Mucosa of stomach (tissue), 1 donor: ENCODE data around the gene SGIP1.

Experiments used
- H3K27me3 ChIP-seq: one replicate; pipeline ENCODE4 v1.7.0; 2013; ENCODE audit warnings: mild to moderate bottlenecking, low read length; ENCODE audit not compliant: control insufficient read depth, insufficient read depth
- H3K36me3 ChIP-seq: one replicate; pipeline ENCODE4 v1.7.0; 2013; ENCODE audit warnings: low read length; ENCODE audit not compliant: control insufficient read depth, insufficient read depth
- H3K4me1 ChIP-seq: one replicate; pipeline ENCODE4 v1.7.0; 2013; ENCODE audit warnings: mild to moderate bottlenecking, low read length; ENCODE audit not compliant: control insufficient read depth, insufficient read depth
- H3K4me3 ChIP-seq: one replicate; pipeline ENCODE4 v1.7.0; 2013; ENCODE audit warnings: low read length
- H3K9ac ChIP-seq: one replicate; pipeline ENCODE4 v1.7.0; 2013; ENCODE audit warnings: mild to moderate bottlenecking, low read length, moderate library complexity
- H3K9me3 ChIP-seq: one replicate; pipeline ENCODE4 v1.7.0; 2013; ENCODE audit warnings: mild to moderate bottlenecking, low read length, moderate library complexity; ENCODE audit not compliant: control insufficient read depth
- donor health status: Pancreatic carcinoma.

SGIP1 gene

GRCh38 chr1:66542811-66543767 is 9.1 kb downstream of the SGIP1 start:
- Histone ChIP-seq H3K27me3 (no peaks in the 10 kb centered on the region), H3K36me3 (no peaks in the 10 kb centered on the region), H3K4me1 (no peaks in the 10 kb centered on the region), H3K4me3 (no peak overlapping the region), H3K9me3 (no peaks in the 10 kb centered on the region), H3K9ac (no peak overlapping the region)

GRCh38 chr1:66546047-66546810 is 12.3 kb downstream of the SGIP1 start:
- Histone ChIP-seq H3K27me3 (no peaks in the 10 kb centered on the region), H3K36me3 (no peaks in the 10 kb centered on the region), H3K9me3 (no peaks in the 10 kb centered on the region), H3K4me3 (no peak overlapping the region), H3K9ac (no peak overlapping the region), H3K4me1 (no peaks in the 10 kb centered on the region)

DNA sequence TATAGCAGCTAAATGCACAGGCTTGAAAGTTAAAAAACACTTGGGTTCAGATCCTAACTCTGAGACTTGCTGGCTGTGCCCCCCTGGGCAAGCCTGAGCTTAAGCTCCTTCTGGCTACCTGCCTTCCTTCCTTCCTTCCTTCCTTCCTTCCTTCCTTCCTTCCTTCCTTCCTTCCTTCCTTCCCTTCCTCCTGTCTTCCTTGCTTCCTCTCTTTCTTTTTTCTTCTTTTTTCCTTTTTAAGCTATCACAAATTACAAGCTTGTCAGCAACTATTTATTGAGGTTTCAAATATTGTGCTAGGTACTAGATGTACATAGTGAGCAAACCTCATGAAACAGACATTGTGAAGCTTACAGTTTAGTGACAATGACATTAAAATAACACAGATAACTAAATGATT is 15.1 kb downstream of the SGIP1 start:
- Histone ChIP-seq H3K9me3 (no peaks in the 10 kb centered on the region), H3K36me3 (no peaks in the 10 kb centered on the region), H3K9ac (no peak overlapping the region), H3K4me3 (no peak overlapping the region), H3K27me3 (no peaks in the 10 kb centered on the region), H3K4me1 (peaks cover 4% of the 10 kb centered on the region)

- Histone ChIP-seq H3K27me3 (no peaks in the 10 kb centered on the region), H3K4me1 (peaks cover 4% of the 10 kb centered on the region), H3K4me3 (no peak overlapping the region), H3K9me3 (no peaks in the 10 kb centered on the region), H3K9ac (no peak overlapping the region), H3K36me3 (no peaks in the 10 kb centered on the region)
Observed at GRCh38 chr1:66550243-66550642, 16.3 kb downstream of the SGIP1 start.

GRCh38 chr1:66552287-66552686 is 18.3 kb downstream of the SGIP1 start:
- Histone ChIP-seq H3K9ac (no peak overlapping the region), H3K4me3 (no peak overlapping the region)

GRCh38 chr1:66552829-66553228 is 18.9 kb downstream of the SGIP1 start:
- no peak overlapping the region for H3K9ac ChIP-seq
- no peak overlapping the region for H3K4me3 ChIP-seq
- peaks cover 4% of the 10 kb centered on the region for H3K4me1 ChIP-seq
- H3K9me3 ChIP-seq, result no peaks in the 10 kb centered on the region
- H3K36me3 ChIP-seq, result no peaks in the 10 kb centered on the region
- H3K27me3 ChIP-seq, result no peaks in the 10 kb centered on the region

More at GRCh38 chr1:66552287-66552686, 18.3 kb downstream of the SGIP1 start:
- Histone ChIP-seq H3K36me3 (no peaks in the 10 kb centered on the region), H3K27me3 (no peaks in the 10 kb centered on the region), H3K9me3 (no peaks in the 10 kb centered on the region), H3K4me1 (peaks cover 4% of the 10 kb centered on the region)

GRCh38 chr1:66553846-66554245 is 19.9 kb downstream of the SGIP1 start:
- Histone ChIP-seq H3K4me3 (no peak overlapping the region), H3K9me3 (no peaks in the 10 kb centered on the region), H3K27me3 (no peaks in the 10 kb centered on the region), H3K4me1 (peaks cover 4% of the 10 kb centered on the region), H3K9ac (no peak overlapping the region), H3K36me3 (no peaks in the 10 kb centered on the region)

DNA sequence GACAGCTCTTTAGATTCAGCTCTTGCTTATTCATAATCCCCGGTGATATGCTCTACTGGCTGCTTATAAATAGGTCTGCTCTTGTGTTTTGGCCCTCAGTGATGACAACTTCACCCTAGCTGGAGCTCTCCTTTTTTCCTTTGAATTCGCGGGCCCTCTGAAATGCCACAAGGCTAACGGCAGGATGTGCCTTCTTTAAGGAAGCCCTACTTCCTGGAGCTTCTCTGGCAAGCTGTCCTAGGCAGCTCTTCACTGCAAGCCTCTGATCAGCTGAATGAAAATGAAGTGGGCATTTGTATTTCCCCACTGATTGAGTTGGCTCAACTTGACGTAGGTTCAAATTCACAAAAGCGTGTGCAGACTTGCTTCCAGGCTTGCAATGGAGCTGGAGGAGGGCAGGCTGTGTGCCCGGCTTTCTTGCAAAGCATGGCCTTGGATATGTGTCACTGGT is 22.2 kb downstream of the SGIP1 start:
- Histone ChIP-seq H3K27me3 (no peaks in the 10 kb centered on the region), H3K9ac (no peak overlapping the region), H3K36me3 (no peaks in the 10 kb centered on the region), H3K4me3 (no peak overlapping the region), H3K4me1 (peaks cover 4% of the 10 kb centered on the region), H3K9me3 (no peaks in the 10 kb centered on the region)

GRCh38 chr1:66557157-66557556 is 23.2 kb downstream of the SGIP1 start:
- H3K36me3 ChIP-seq, result no peaks in the 10 kb centered on the region
- H3K4me3 ChIP-seq, result no peak overlapping the region
- H3K4me1 ChIP-seq, result peaks cover 2% of the 10 kb centered on the region
- no peak overlapping the region for H3K9ac ChIP-seq
- H3K9me3 ChIP-seq, result no peaks in the 10 kb centered on the region
- no peaks in the 10 kb centered on the region for H3K27me3 ChIP-seq

GRCh38 chr1:66559517-66559916 is 25.6 kb downstream of the SGIP1 start:
- H3K36me3 ChIP-seq, result no peaks in the 10 kb centered on the region
- no peak overlapping the region for H3K4me3 ChIP-seq
- no peaks in the 10 kb centered on the region for H3K27me3 ChIP-seq
- H3K9me3 ChIP-seq, result no peaks in the 10 kb centered on the region
- H3K9ac ChIP-seq, result no peak overlapping the region
- H3K4me1 ChIP-seq, result no peaks in the 10 kb centered on the region

DNA sequence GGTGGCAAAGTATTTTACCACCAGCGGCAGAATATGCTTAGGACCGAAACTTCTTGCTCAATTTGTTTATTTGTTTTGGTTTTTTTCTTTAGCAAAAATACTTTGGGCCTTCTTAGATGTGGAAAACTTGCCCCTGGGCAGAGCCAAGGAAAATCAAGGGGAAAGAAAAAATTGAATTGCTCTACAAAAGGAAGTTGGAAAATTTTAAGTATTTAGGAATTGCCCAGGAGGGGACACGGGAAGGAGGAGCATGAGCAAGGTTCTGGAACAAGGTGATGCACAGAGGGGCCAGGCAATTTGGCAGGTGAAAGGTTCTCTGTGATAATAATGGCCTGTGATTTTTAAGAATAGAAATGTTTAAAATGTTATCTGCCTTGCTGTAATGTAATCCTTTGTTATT is 28.6 kb downstream of the SGIP1 start:
- Histone ChIP-seq H3K27me3 (no peaks in the 10 kb centered on the region), H3K36me3 (no peaks in the 10 kb centered on the region), H3K4me1 (no peaks in the 10 kb centered on the region), H3K9me3 (no peaks in the 10 kb centered on the region), H3K9ac (no peak overlapping the region), H3K4me3 (no peak overlapping the region)
